Right atrium auricular region (tissue), 2 donors: Measurements from ENCODE around the gene CACNA1B. TPM values are rescaled to one million over a fixed set of nuclear protein-coding genes. Genes with fewer than 3 reads are reported as not detected.
"Not testable (repeated sequence)": the region's sequence is repeated elsewhere in the genome, so short reads cannot be mapped to it uniquely, and the experiment has no call there.

Experiments used
- DNase-seq: peaks from one replicate; pipeline ENCODE4 v3.0.0-alpha.2; 2019; ENCODE audit warnings: low spot score
- H3K27ac ChIP-seq, 2 donors: fragments of 200-600 bp; sonication (generic); 1 replicate in 1 of 2; 2 replicates in 1 of 2; pipeline ENCODE4 v1.5.1; 2016 to 2019
- H3K27me3 ChIP-seq, 2 donors: fragments of 200-600 bp; sonication (generic); one replicate each; pipeline versions ENCODE4 v1.5.1 to v1.6.0; 2017 to 2019
- H3K36me3 ChIP-seq: fragments of 200-600 bp; sonication (generic); one replicate; pipeline ENCODE4 v1.5.1; 2016
- H3K4me1 ChIP-seq, 2 donors: fragments of 200-600 bp; sonication (generic); one replicate each; pipeline versions ENCODE4 v1.5.1 to v1.6.0; 2017 to 2019
- H3K4me3 ChIP-seq, 2 donors: fragments of 200-600 bp; sonication (generic); 1 replicate in 1 of 2; 2 replicates in 1 of 2; pipeline ENCODE4 v1.5.1; 2017 to 2019; ENCODE audit warnings: mild to moderate bottlenecking in 1 of 2, moderate library complexity in 1 of 2
- H3K9me3 ChIP-seq, 2 donors: fragments of 200-600 bp; sonication (generic); one replicate each; pipeline ENCODE4 v1.5.1; 2019
- CTCF ChIP-seq, 2 donors: fragments of 200-600 bp; sonication (generic); IDR thresholded peaks; one replicate each; pipeline ENCODE4 v1.5.1; 2019; ENCODE audit warnings: antibody characterized with exemption in 2 of 2
- total RNA-seq, 2 donors: library from RNA; depleted of rRNA; stranded (reverse); fragments of >200 nt; gene quantifications; one replicate each; pipeline ENCODE4 v1.1.0, GENCODE V29; 2016

CACNA1B gene
- total RNA-seq, 2 donors from 2014 or later, result 0.04 to 0.41 TPM

GRCh38 chr9:138121438-138122050 lies 244.0 kb downstream of the CACNA1B start:
- no peaks in the 10 kb centered on the region for H3K9me3 ChIP-seq
- H3K36me3 ChIP-seq, result no peaks in the 10 kb centered on the region
- no peaks in the 10 kb centered on the region for H3K4me1 ChIP-seq
- TF ChIP-seq CTCF (IDR thresholded peaks at IDR 0.05), result no peak
- no peaks in the 10 kb centered on the region for H3K27me3 ChIP-seq
- no peak overlapping the region for H3K27ac ChIP-seq
- no peak overlapping the region for H3K4me3 ChIP-seq
- no peak for DNase-seq

- H3K4me1 ChIP-seq, result no peaks in the 10 kb centered on the region
- no peaks in the 10 kb centered on the region for H3K36me3 ChIP-seq
- no peak overlapping the region for H3K27ac ChIP-seq
- DNase-seq, result no peak
- H3K9me3 ChIP-seq, result no peaks in the 10 kb centered on the region
- TF ChIP-seq CTCF (IDR thresholded peaks at IDR 0.05), result no peak
- no peak overlapping the region for H3K4me3 ChIP-seq
- no peaks in the 10 kb centered on the region for H3K27me3 ChIP-seq
Measured at GRCh38 chr9:138122201-138122600, 244.6 kb downstream of the CACNA1B start.

GRCh38 chr9:138122676-138123075 lies 245.1 kb downstream of the CACNA1B start:
- no peaks in the 10 kb centered on the region for H3K27me3 ChIP-seq
- H3K36me3 ChIP-seq, result no peaks in the 10 kb centered on the region
- no peaks in the 10 kb centered on the region for H3K9me3 ChIP-seq
- no peak for DNase-seq
- H3K27ac ChIP-seq, result no peak overlapping the region
- TF ChIP-seq CTCF (IDR thresholded peaks at IDR 0.05), result no peak
- no peak overlapping the region for H3K4me3 ChIP-seq
- no peaks in the 10 kb centered on the region for H3K4me1 ChIP-seq

GRCh38 chr9:138123086-138123485 lies 245.5 kb downstream of the CACNA1B start:
- H3K4me1 ChIP-seq, result no peaks in the 10 kb centered on the region
- no peaks in the 10 kb centered on the region for H3K9me3 ChIP-seq
- DNase-seq, result no peak

GRCh38 chr9:138126090-138126857 lies 248.7 kb downstream of the CACNA1B start:
- not testable (repeated sequence) for DNase-seq, H3K27ac ChIP-seq, H3K9me3 ChIP-seq, H3K27me3 ChIP-seq, H3K36me3 ChIP-seq, H3K4me3 ChIP-seq, H3K4me1 ChIP-seq

More at GRCh38 chr9:138123086-138123485, 245.5 kb downstream of the CACNA1B start:
- TF ChIP-seq CTCF (IDR thresholded peaks at IDR 0.05), result no peak
- no peaks in the 10 kb centered on the region for H3K27me3 ChIP-seq
- H3K36me3 ChIP-seq, result no peaks in the 10 kb centered on the region
- no peak overlapping the region for H3K4me3 ChIP-seq
- no peak overlapping the region for H3K27ac ChIP-seq

GRCh38 chr9:138126858-138127584 lies 249.4 kb downstream of the CACNA1B start:
- H3K9me3 ChIP-seq, DNase-seq, H3K36me3 ChIP-seq, H3K27ac ChIP-seq, H3K4me3 ChIP-seq, H3K4me1 ChIP-seq, H3K27me3 ChIP-seq: not testable (repeated sequence)

GRCh38 chr9:138128027-138128426 lies 250.4 kb downstream of the CACNA1B start:
- not testable (repeated sequence) for H3K4me1 ChIP-seq, H3K9me3 ChIP-seq, H3K36me3 ChIP-seq, H3K4me3 ChIP-seq, H3K27ac ChIP-seq, DNase-seq, H3K27me3 ChIP-seq

- H3K4me1 ChIP-seq, H3K27ac ChIP-seq, DNase-seq, H3K4me3 ChIP-seq, H3K27me3 ChIP-seq, H3K36me3 ChIP-seq, H3K9me3 ChIP-seq: not testable (repeated sequence)
Measured at GRCh38 chr9:138129318-138129717, 251.7 kb downstream of the CACNA1B start.

- H3K4me1 ChIP-seq, H3K4me3 ChIP-seq, H3K27me3 ChIP-seq, H3K27ac ChIP-seq, H3K9me3 ChIP-seq, H3K36me3 ChIP-seq, DNase-seq: not testable (repeated sequence)
Measured at GRCh38 chr9:138132946-138133705, 255.5 kb downstream of the CACNA1B start.

- H3K9me3 ChIP-seq, H3K4me1 ChIP-seq, H3K36me3 ChIP-seq, H3K27ac ChIP-seq, H3K4me3 ChIP-seq, DNase-seq, H3K27me3 ChIP-seq: not testable (repeated sequence)
Measured at GRCh38 chr9:138134581-138134980, 257.0 kb downstream of the CACNA1B start.
